T-helper 1 cell treated with Interleukin-12 subunit alpha and Interleukin-12 subunit beta and Interleukin-4 antibody, amounts not matched to agents 30 μg/mL and 1 μg/mL, for 36 hours (primary cell): ENCODE measurements around the gene PARP14.
"Not testable (repeated sequence)": the region's sequence is repeated elsewhere in the genome, so short reads cannot be mapped to it uniquely, and the experiment has no call there.

ENCODE experiments used
- H3K27ac Mint-ChIP-seq: one replicate; pipeline ENCODE4 v1.8.0; 2021; ENCODE audit warnings: mild to moderate bottlenecking, mixed read lengths
- H3K27me3 Mint-ChIP-seq: one replicate; pipeline ENCODE4 v1.8.0; 2021; ENCODE audit warnings: low read depth, mixed read lengths
- H3K36me3 Mint-ChIP-seq: one replicate; pipeline ENCODE4 v1.8.0; 2021; ENCODE audit warnings: low read depth, mixed read lengths
- H3K4me1 Mint-ChIP-seq: one replicate; pipeline ENCODE4 v1.8.0; 2021; ENCODE audit warnings: low read depth, mixed read lengths
- H3K4me3 Mint-ChIP-seq: one replicate; pipeline ENCODE4 v1.8.0; 2021; ENCODE audit warnings: mild to moderate bottlenecking, moderate library complexity, mixed read lengths
- H3K9me3 Mint-ChIP-seq: one replicate; pipeline ENCODE4 v1.8.0; 2021; ENCODE audit warnings: mixed read lengths

PARP14 gene

DNA sequence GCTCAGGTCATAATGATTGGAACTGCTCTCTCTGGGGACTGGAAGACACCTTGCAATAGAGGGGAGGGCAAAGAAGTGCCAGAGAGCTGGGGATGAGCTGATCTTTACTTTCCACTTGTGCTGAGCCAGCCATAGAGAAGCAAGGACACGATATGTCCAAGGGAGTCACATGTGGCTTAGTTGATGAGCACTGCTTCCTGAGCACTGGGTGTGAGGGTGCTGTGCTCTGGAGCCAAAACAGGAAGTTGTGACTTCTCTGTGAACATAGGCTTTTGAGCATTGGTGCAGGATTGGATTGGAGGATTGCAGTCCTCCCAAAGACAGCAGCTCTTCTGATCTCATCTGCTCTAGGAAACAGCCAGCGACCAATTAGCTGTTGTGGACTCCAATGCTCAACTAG lies 6.7 kb downstream of the PARP14 start:
- Mint-ChIP-seq H3K27ac (no peak overlapping the region), H3K4me1 (peaks cover 45% of the 10 kb centered on the region), H3K4me3 (no peak overlapping the region), H3K36me3 (peaks cover 46% of the 10 kb centered on the region), H3K27me3 (no peaks in the 10 kb centered on the region), H3K9me3 (no peaks in the 10 kb centered on the region)

- Mint-ChIP-seq H3K4me3 (no peak overlapping the region), H3K36me3 (peaks cover 50% of the 10 kb centered on the region), H3K4me1 (peaks cover 30% of the 10 kb centered on the region), H3K27ac (no peak overlapping the region), H3K9me3 (no peaks in the 10 kb centered on the region), H3K27me3 (no peaks in the 10 kb centered on the region)
Measured at GRCh38 chr3:122688996-122689395, 8.4 kb downstream of the PARP14 start.

DNA sequence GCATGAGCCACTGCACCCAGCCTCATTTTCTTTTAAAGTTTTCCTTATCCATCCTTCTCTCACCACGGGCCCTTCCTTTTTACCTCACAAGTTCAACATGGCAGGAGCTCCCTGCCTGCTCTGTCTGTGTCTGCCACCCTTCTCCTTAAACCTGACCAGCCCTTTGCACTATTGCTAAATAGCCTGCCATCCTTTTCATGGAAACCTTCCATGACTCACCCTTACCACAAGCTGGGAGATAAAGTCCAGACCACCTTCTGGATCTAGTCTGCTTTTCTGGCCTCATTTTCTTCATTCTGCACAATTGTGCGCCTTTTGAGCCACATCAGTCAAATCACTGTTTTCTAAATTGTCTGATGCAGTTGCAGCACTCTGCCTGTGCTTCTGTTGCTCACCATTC lies 8.9 kb downstream of the PARP14 start:
- Mint-ChIP-seq H3K4me3 (no peak overlapping the region), H3K9me3 (no peaks in the 10 kb centered on the region), H3K27ac (no peak overlapping the region), H3K36me3 (peaks cover 48% of the 10 kb centered on the region), H3K4me1 (peaks cover 25% of the 10 kb centered on the region), H3K27me3 (no peaks in the 10 kb centered on the region)

GRCh38 chr3:122690096-122690495 lies 9.5 kb downstream of the PARP14 start:
- H3K27ac Mint-ChIP-seq: no peak overlapping the region
- H3K27me3 Mint-ChIP-seq: no peaks in the 10 kb centered on the region
- peaks cover 25% of the 10 kb centered on the region for H3K4me1 Mint-ChIP-seq
- H3K4me3 Mint-ChIP-seq: no peak overlapping the region
- H3K9me3 Mint-ChIP-seq: no peaks in the 10 kb centered on the region
- H3K36me3 Mint-ChIP-seq: peaks cover 48% of the 10 kb centered on the region

DNA sequence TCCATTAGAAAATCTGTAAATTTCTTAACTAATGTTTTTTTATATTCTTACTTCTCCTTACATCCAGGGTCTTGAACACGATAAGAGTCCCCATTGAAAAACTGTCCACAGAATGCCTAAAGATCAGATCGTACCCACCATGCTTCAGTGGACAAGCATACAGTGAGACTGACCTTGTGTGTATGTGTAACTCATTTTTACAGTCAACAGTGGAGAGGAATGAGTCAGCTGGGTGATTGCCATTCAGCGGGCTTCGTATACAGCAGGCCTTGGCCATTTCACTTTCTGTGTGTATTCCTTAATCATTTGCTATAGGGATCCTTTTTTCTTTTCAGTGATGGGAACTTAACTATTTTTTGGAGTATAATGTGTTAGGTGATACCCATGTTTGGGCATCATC lies 10.6 kb downstream of the PARP14 start:
- H3K27ac Mint-ChIP-seq: no peak overlapping the region
- H3K9me3 Mint-ChIP-seq: no peaks in the 10 kb centered on the region
- peaks cover 55% of the 10 kb centered on the region for H3K36me3 Mint-ChIP-seq
- H3K4me3 Mint-ChIP-seq: no peak overlapping the region
- peaks cover 23% of the 10 kb centered on the region for H3K4me1 Mint-ChIP-seq
- H3K27me3 Mint-ChIP-seq: no peaks in the 10 kb centered on the region

DNA sequence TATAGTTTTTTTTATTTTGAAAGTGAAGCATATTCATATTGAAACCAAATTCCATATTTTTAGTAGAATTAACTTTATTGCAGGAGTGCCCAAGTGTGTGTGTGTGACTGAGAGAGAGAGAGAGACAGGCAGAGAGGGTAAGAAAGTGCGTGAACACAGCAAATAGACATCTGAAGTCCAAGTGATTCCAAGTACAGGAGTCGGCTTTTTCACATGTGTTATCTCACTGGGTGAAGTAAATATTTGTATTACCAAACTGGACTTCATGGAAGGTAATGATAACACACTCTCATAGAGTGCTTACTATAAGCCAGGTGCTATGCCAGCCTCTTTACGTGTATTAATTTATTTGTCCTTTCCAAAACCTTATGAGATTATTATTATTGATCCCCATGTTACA lies 12.0 kb downstream of the PARP14 start:
- Mint-ChIP-seq H3K27ac (no peak overlapping the region), H3K27me3 (no peaks in the 10 kb centered on the region), H3K4me1 (peaks cover 13% of the 10 kb centered on the region), H3K36me3 (peaks cover 62% of the 10 kb centered on the region), H3K4me3 (no peak overlapping the region), H3K9me3 (no peaks in the 10 kb centered on the region)

DNA sequence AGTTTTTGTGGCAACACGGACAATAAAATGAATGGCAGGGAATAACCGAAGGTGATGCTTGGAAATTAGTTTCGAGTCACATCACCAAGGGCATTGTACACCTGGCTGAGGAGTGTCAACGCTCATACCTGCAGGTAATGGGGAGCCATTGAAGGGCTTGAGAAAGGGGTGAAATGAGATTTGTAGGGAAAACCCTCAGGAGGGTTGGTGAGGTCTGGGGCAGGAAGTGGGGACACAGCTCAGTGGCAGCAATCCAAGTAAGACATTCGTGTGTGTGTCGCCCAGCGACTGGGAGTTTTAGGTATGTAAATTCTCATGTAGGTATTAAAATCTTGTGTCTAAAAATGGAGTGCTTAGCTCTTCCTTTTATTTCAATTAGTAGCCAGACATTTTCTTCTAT lies 14.3 kb downstream of the PARP14 start:
- no peaks in the 10 kb centered on the region for H3K27me3 Mint-ChIP-seq

GRCh38 chr3:122695927-122696561 lies 15.4 kb downstream of the PARP14 start:
- H3K4me3 Mint-ChIP-seq: no peak overlapping the region
- H3K4me1 Mint-ChIP-seq: peaks cover 20% of the 10 kb centered on the region
- no peak overlapping the region for H3K27ac Mint-ChIP-seq
- H3K27me3 Mint-ChIP-seq: no peaks in the 10 kb centered on the region
- H3K36me3 Mint-ChIP-seq: peaks cover 73% of the 10 kb centered on the region
- no peaks in the 10 kb centered on the region for H3K9me3 Mint-ChIP-seq

More for the DNA sequence above, 14.3 kb downstream of the PARP14 start:
- peak overlapping the region; percentile 64 for H3K27ac Mint-ChIP-seq
- H3K4me1 Mint-ChIP-seq: peaks cover 17% of the 10 kb centered on the region
- H3K9me3 Mint-ChIP-seq: no peaks in the 10 kb centered on the region
- no peak overlapping the region for H3K4me3 Mint-ChIP-seq
- peaks cover 68% of the 10 kb centered on the region for H3K36me3 Mint-ChIP-seq

- Mint-ChIP-seq H3K4me3 (no peak overlapping the region), H3K9me3 (no peaks in the 10 kb centered on the region), H3K4me1 (peaks cover 28% of the 10 kb centered on the region), H3K36me3 (peaks cover 64% of the 10 kb centered on the region), H3K27ac (peak overlapping the region; percentile 28), H3K27me3 (no peaks in the 10 kb centered on the region)
Measured at GRCh38 chr3:122697952-122698620, 17.4 kb downstream of the PARP14 start.

DNA sequence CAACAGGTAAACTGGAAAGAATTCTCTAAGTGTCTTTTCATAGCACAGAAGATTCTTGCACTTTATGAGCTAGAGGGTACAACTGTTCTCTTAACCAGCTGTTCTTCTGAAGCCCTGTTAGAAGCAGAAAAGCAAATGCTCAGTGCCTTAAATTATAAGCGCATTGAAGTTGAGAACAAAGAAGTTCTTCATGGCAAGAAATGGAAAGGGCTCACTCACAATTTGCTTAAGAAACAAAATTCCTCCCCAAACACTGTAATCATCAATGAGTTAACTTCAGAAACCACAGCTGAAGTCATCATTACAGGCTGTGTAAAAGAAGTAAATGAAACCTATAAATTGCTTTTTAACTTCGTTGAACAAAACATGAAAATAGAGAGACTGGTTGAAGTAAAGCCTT lies 19.6 kb downstream of the PARP14 start:
- H3K36me3 Mint-ChIP-seq: peaks cover 66% of the 10 kb centered on the region
- H3K27ac Mint-ChIP-seq: no peak overlapping the region
- no peak overlapping the region for H3K4me3 Mint-ChIP-seq
- H3K4me1 Mint-ChIP-seq: peaks cover 26% of the 10 kb centered on the region
- H3K27me3 Mint-ChIP-seq: no peaks in the 10 kb centered on the region
- no peaks in the 10 kb centered on the region for H3K9me3 Mint-ChIP-seq

GRCh38 chr3:122705379-122705778 lies 24.7 kb downstream of the PARP14 start:
- Mint-ChIP-seq H3K27me3 (no peaks in the 10 kb centered on the region), H3K9me3 (no peaks in the 10 kb centered on the region), H3K4me3 (no peak overlapping the region), H3K36me3 (peaks cover 71% of the 10 kb centered on the region), H3K27ac (no peak overlapping the region), H3K4me1 (peaks cover 36% of the 10 kb centered on the region)

DNA sequence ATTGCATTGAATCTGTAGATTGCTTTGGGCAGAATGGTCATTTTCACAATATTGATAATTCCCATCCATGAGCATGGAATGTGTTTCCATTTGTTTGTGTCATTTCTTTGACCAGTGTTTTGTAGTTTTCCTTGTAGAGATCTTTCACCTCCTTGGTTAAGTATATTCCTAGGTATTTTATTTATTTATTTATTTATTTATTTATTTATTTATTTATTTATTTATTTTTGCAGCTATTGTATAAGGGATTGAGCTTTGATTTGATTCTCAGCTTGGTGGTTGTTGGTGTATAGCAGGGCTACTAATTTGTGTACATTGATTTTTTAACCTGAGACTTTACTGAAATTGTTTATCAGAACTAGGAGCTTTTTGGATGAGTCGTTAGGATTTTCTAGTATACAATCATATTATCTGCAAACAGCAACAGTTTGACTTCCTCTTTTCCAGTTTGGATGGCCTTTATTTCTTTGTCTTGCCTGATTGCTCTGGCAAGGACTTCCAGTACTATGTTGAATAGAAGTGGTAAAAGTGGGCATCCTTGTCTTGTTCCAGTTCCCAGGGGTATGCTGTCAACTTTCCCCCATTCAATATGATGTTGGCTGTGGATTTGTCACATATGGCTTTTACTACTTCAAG lies 30.1 kb downstream of the PARP14 start:
- Mint-ChIP-seq H3K36me3 (peaks cover 74% of the 10 kb centered on the region), H3K27ac (peak overlapping the region; percentile 11), H3K4me1 (peaks cover 43% of the 10 kb centered on the region), H3K4me3 (peak overlapping the region; percentile 7)
- H3K9me3 Mint-ChIP-seq, H3K27me3 Mint-ChIP-seq: not testable (repeated sequence)

DNA sequence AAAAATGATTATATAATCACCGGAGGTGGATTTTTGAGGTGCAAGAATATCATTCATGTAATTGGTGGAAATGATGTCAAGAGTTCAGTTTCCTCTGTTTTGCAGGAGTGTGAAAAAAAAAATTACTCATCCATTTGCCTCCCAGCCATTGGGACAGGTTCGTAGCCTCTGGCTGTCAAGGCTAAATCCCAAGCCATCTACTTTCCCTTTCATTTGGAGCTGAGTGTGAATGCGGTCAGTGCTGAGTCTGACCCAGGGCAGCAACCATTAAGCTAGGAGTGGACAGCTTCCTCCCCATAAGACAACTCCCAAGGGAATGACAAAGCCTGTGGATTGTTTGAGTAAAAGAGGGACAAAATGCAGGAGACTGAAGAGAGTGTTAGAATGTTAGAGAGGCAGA lies 33.6 kb downstream of the PARP14 start:
- Mint-ChIP-seq H3K27me3 (no peaks in the 10 kb centered on the region), H3K36me3 (peaks cover 73% of the 10 kb centered on the region)

DNA sequence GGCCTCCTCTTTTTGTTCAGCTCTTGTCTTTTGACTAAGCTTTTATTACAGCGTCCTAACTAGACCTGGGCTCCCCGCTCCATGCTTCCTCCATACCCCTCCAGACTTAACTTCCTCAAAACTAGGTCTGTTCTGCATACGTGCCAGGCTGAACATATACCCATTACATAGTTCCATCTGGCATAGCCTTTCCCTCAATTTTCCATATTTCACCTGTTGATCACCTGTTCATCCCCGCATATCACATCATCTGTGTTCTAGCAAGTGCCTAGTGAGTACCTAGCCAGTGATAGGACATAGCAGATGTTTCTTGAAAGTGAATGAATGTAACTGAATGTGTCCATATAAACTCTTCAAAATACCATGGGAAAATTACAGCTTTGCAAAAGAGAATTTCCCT lies 36.0 kb downstream of the PARP14 start:
- no peaks in the 10 kb centered on the region for H3K9me3 Mint-ChIP-seq
- peaks cover 16% of the 10 kb centered on the region for H3K4me1 Mint-ChIP-seq
- H3K4me3 Mint-ChIP-seq: no peak overlapping the region
- H3K27ac Mint-ChIP-seq: no peak overlapping the region
- H3K27me3 Mint-ChIP-seq: no peaks in the 10 kb centered on the region
- peaks cover 63% of the 10 kb centered on the region for H3K36me3 Mint-ChIP-seq

More for the DNA sequence above, 33.6 kb downstream of the PARP14 start:
- H3K4me3 Mint-ChIP-seq: no peak overlapping the region
- peaks cover 39% of the 10 kb centered on the region for H3K4me1 Mint-ChIP-seq
- H3K9me3 Mint-ChIP-seq: no peaks in the 10 kb centered on the region
- no peak overlapping the region for H3K27ac Mint-ChIP-seq

- H3K36me3 Mint-ChIP-seq: peaks cover 64% of the 10 kb centered on the region
- H3K27ac Mint-ChIP-seq: no peak overlapping the region
- peaks cover 7% of the 10 kb centered on the region for H3K4me1 Mint-ChIP-seq
- H3K4me3 Mint-ChIP-seq: no peak overlapping the region
- H3K9me3 Mint-ChIP-seq: no peaks in the 10 kb centered on the region
- no peaks in the 10 kb centered on the region for H3K27me3 Mint-ChIP-seq
Measured at GRCh38 chr3:122719273-122719921, 38.8 kb downstream of the PARP14 start.
